ENCODE data around the gene EFCAB10.
"Not testable (repeated sequence)": the region's sequence is repeated elsewhere in the genome, so short reads cannot be mapped to it uniquely, and the experiment has no call there.

EFCAB10 gene

DNA sequence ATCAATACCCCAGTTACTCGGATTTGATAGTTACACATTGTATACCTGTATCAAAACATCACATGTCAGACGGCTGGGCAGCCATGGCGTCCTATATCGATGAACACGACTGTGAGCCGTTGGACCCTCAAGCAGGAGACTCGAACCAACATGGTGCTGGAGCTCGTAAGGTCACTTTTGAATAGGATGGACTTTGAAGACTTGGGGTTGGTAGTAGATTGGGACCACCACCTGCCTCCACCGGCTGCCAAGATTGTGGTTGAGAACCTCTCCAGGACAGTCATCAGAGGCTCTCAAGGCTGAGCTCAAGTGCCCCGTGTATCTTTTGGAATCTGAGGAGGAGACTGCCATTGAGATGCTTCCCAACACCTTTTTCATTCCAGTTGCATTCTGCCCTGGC lies 51.2 kb downstream of the EFCAB10 start:
- FAIRE-seq = no peak

DNA sequence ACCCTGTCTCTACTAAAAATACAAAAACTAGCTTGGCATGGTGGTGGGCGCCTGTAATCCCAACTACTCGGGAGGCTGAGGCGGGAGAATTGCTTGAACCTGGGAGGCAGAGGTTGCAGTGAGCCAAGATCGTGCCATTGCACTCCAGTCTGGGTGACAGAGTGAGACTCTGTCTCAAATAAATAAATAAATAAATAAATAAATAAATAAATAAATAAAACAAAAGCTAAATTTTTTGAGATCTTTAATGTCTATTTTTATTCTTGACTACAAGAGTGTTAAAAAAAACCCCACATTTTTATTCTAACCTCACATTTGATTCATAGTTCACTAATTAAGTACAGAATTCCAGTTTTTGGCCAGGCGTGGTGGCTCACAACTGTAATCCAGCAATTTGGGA lies 53.6 kb downstream of the EFCAB10 start:
- not testable (repeated sequence) for FAIRE-seq

DNA sequence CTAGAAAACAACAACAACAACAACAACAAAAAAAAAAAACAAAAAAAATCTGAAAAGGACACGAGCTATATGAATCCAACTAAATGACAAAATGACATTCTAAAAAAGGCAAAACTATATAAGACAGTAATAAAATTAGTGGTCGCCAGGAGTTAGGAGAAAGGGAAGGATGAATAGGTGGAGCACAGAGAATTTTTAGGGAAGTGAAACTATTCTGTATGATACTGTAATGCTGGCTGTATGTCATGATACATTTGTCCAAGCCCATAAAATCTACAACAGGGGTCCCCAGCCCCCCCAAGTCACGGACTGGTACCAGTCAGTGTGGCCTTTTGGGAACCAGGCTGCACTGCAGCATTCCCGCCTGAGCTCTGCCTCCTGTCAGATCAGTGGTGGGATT lies 56.5 kb downstream of the EFCAB10 start:
- FAIRE-seq = no peak

DNA sequence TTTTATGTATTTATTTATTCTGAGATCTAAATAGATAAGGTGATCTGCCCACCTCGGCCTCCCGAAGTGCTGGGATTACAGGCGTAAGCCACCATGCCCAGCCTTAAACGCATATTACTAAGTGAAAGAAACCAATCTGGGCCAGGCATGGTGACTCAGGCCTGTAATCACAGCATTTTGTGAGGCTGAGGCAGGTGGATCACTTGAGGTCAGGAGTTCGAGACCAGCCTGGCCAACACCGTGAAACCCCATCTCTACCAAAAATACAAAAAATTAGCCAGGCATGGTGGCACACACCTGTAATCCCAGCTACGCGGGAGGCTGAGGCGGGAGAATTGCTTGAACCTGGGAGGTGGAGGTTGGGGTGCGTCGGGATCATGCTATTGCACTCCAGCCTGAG lies 56.9 kb downstream of the EFCAB10 start:
- not testable (repeated sequence) for FAIRE-seq

DNA sequence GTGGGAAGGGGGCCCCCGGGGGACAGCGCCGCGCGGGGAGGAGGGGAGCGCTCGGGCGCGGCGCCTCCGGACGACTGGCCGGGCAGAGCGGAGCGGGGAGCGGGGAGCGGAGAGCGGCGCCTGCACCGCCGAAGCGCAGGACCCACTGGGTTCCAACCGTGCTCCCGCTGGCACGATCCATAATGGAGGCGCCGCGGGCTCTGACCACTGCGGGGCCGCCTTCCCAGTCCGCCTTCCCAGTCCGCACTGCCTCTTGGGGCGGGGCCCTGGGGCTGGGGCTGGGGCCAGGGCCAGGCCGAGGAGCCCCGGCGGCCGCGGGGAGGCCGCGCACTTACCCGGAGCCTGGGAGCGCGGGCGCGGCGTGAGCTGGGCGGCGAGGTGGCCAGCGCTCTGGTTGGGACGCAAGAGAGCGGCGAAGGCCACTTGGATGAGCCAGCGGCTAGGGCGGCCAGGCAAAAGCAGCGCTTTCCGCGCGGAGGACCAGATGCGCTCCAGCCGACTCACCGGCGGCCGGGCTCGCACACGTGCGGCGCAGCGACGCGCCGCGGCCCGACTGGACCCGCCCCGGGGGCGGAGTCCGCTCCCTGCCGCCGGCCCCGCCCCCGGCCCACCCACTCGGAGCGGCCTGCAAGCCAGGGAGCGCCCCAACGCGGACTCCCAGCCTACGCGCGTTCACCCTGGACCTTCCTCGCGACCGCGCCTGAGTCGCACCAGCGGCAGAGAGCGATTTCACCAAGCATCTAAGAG lies 59.4 kb downstream of the EFCAB10 start, which contains the start of gene PUS7:
PUS7 (minus strand) TSS at position 555 of the 747 bp plus-strand sequence. CDS start 13,759 bp downstream, outside the sequence.
- no peak for FAIRE-seq

DNA sequence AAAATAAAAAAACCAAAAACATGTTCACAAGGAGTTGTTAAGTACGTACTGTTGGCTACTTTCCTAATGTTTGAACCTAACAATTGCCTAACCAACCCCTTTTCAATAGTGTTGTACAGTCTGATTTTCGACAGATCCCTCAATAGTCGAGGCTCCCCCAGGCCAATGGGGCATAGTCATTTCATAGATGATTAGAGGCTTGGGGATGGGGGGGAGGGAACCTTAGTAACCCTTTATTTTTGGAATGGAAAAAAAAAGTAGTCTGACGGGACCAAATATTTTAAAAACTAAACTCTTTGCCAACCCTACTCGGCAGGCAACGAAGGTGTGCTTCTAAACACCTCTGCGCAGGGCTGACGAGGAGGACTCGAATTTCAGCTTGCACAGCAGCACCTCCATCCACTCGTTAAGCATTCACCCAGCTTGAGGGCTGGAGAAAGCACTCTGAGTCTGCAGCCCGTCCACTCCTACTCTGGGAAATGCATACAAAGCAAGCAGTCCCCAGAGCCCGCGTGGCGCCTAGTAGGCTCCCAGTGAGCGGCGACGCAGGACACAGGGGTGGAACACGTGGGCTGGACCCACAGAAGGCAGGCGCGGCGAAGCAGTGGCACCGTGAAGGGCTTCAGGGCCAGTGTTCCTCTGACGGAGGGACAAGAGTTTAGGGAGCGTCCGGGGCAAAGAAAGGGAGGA lies 60.1 kb downstream of the EFCAB10 start:
- FAIRE-seq = no peak

DNA sequence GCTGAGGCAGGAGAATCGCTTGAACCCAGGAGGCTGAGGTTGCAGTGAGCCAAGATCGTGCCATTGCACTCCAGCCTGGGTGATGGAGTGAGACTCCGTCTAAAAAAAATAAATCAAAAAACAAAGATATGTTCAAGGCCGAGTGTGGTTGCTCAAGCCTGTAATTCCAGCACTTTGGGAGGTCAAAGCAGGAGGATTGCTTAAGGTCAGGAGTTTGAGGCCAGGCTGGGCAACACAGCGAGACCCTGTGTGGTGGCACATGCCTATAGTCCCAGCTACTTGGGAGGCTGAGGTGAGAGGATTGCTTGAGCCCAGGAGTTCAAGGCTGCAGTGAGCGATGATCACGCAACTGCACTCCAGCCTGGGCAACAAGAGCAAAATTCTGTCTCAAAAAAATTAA lies 60.7 kb downstream of the EFCAB10 start:
- FAIRE-seq = not testable (repeated sequence)

DNA sequence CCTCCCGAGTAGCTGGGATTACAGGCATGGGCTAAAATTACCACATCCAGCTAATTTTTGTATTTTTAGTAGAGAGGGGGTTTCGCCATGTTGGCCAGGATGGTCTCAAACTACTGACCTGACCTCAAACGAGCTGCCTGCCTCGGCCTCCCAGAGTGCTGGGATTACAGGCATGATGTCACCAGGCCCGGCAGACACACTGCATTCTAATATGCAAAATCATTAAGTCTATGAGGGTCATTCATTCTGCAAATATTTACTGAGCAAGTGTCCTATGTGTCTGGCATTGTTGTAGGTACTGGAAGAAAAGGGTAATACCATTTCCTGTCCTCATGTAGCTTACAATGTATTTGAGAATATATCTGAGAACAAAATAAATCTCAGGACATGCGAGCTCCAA lies 61.9 kb downstream of the EFCAB10 start:
- no peak for FAIRE-seq

DNA sequence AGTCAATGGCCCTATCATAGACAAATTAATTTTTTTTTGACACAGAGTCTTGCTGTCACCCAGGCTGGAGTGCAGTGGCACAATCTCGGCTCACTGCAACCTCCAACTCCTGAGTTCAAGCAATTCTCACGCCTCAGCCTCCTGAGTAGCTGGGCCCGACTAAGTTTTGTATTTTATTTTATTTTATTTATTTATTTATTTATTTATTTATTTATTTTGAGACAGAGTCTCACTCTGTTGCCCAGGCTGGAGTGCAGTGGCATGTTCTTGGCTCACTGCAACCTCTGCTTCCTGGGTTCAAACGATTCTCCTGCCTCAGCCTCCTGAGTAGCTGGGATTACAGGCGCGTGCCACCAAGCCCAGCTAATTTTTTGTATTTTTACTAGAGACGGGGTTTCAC lies 65.7 kb downstream of the EFCAB10 start:
- not testable (repeated sequence) for FAIRE-seq

All from G401.6 (cell line).